GM18508 (cell line): Measurements from ENCODE around the gene PLCG1.

Experiments used
- ATAC-seq: cut with Tn5 transposase; IDR thresholded peaks from one replicate; pipeline ENCODE4 v1.9.1; 2021; ENCODE audit warnings: moderate number of reproducible peaks; ENCODE audit not compliant: insufficient read depth, unreplicated experiment

The PLCG1 gene

DNA sequence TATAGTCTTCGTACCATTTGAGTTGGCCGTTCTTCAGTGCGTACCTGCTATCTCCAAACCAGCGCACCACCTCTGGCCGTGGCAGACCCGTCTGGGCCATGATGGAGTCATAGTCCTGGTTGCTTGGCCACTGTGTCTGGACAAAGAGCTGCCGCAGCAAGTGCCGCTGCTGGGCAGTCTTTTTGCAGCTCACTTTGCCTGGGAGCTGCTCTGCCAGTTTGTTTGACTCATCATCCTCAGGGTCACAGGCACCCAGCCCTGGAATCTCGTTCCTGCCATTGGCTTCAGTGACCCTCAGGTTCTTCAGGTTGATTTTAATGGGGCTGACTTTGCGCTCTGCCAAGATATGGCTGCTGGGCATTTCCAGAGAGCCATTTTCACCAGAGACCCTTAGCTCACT, 65.1 kb downstream of the PLCG1 start:
- ATAC-seq, result no peak

DNA sequence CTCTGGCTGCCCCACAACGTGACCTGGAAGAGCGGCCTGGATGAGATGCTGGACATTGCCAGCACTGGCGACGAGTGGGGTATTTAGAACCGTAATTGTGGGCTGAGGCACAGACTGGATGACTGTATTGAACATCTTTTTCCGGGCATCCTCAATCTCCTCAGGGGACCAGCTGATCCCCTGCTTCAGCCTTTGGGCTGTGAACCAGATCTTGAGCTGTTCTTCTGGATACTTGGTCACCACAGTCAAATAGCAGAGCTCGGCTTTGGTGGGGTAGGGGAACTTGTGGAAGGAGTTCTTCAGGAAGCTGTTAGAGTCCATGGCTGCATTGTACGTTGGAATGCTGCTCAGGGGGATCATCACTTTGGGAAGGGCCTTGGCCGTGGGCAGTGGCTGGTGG, 66.3 kb downstream of the PLCG1 start:
- no peak for ATAC-seq

DNA sequence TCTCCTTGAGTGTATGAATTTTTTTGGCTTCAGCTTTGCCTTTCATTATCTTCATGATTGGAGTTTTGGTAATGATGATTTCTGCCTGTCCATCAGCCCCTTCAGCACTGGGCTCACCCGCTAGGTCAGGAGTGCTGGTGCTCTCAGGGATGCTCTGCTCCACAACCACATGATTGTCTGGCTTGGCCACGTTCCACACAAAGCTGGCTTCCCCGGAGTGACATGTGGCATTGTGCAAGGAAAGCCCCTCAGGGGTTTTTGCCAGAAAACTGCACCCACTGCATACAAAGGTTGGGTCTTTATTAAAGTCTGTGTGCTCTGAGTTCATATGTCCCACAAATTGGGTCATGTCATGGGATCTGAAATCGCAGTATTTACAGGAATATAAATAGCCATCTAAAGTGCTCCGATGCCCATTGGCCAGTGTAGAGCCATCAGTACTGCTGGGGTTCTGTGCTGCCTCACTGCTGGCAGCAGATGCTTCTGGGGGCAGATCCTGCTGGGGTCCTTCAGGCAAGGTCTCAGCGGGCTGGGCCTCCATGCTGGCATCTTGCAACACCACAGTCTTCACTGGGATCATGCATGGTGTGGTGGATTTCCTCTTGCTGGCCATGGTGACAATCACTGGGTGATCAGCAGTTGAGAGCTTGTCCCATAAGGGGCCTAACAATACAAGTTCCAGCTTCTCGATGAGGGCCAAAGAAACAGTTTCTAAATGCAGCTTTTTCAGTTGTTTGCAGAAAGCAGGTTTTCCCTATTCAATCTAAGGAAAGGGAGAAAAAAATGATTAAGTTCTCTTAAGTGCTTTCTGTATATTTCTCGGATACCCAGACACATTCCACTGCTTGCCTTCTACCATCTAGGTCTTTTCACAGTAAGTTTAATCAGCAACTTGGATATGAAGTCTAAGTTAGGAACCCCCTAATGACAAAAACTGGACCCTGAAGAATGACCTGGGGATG, 67.2 kb downstream of the PLCG1 start:
- no peak for ATAC-seq

DNA sequence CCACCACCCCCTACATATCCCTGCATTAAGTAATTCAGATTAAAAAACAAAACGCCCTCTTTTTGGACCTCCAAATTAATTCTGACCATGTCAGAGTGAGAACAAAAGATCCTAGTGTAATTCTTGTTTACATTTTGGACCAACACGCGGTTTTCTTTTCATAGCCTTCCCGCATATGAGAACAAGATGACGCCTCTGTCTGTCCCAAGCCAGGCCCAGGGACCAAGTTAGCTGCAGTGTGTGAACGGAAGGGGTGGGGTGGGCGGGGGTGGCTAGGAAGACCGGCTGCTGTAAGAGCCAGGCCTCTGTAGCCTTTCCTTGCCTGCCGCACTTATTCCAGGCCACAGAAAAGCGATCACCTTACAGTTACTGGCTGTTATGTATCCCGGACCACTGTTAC, 68.0 kb downstream of the PLCG1 start:
- ATAC-seq, result no peak

DNA sequence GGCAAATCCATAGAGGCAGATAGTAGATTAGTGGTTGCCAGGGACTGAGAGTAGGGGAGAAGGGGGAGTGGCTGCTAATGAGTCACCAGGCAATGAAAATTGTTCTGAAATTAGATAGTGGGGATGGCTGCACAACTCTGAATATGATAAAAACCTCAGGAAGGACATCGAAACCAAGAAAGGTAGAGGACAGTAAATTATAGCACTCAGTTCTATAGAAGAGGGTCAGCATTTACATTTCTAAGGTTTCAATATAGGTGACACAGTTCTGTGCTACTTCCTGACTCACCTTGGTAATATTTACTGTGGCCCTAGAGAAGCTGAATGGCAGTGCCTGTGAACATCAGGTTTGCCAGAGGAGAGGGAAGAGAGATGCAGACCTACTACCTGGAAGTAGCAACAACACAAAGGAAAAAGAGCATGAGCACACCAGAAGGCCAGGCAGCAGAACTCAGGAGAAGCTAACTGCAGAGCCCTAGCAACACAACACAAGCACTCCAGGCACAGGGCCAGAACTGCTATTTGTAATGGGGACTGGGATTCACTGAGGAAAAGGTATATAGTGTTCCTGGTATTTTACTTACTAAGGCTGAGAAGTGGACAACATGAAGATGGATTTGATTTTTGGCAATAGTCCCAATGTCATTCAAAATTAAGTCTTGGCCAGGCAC, 75.9 kb downstream of the PLCG1 start:
- no peak for ATAC-seq

DNA sequence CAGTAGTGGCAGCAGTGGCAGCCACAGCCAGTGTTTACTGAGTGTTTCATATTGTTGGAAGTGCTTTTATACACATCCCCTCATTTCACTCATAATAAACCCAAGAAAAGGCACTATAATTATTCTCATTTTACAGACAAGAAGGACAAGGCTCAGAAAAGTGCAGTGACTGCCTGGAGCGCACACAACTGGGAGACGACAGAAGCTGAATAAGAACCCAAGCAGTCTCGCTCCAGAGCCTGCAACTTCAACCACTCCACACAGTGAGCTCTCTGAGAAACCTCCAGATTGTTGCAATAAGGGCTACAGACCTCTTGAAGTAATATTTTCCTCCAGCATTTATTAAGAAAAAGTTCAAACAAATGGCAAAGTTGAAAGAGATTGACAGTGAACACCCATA, 76.9 kb downstream of the PLCG1 start:
- no peak for ATAC-seq

DNA sequence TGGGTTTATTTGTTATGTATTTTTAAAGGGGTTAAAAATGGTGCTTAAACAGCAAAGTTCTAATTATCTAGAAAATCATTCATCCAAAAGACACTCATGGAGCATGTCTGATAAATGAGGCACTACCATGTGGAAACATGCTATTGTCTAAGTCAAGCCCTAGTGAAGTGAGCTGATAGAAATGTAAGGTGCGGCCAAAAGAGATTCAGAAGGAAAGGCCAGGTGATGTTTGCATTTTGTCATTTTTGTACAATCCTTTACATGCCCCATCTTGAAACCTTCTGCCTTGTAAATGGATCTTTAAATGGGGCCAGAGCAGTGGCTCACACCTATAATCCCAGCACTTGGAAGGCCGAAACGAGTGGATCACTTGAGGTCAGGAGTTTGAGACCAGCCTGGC, 77.3 kb downstream of the PLCG1 start:
- ATAC-seq, result no peak

DNA sequence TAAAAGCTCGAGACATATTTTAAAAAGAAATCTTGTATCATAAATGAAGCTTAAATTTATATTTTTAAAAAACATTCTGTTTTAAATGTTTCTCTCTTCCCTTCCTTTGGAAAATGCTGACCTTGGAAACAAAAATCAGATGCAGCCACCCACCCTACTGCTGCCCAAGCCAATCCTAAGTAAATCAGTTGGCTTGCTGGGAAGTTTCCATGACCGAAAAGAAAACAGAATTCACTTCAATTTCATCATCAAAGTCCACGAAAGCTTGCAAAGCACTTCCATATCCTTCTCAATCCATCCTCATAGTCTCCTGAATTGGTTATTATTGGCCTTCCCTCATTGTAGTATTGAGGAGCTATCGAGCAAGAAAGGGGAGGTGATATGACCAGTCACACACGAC, 80.1 kb downstream of the PLCG1 start:
- ATAC-seq, result no peak

DNA sequence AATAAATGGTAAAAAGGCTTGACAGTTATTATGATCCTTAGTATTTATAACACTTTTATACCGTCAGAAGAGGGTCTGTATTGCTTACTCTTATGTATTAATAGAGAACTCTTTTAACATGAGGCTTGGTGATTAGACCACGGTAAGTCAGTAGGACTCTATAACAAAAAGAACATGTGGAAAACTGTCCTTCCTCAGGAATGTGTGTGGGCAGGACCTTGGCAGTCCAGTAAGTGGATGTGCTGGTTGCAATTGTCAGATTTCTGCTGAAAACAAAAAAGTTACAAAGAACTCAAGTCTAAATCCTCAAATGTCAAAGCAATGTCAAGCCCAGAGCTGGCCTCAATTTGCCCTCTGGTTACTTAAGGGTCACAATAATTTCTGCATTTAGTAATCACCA, 81.1 kb downstream of the PLCG1 start:
- no peak for ATAC-seq

DNA sequence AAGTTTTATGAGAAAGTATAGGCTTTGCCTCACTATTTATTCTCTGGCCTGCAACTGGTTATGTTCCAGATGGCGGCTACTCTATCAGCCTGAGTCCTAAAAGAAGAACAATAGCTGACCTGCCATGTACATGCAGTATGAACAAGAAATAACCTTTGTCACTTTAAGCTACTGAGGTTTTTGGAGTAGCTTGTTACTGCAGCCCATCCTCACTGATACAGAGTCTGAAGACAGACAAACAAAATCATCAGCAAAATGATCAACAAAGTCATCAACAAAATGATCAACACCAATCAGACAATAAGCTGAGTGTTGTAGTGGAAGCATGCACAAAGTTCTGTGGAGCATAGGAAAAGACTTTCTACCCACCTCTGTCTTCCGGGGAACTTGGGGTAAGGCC, 82.5 kb downstream of the PLCG1 start:
- no peak for ATAC-seq

DNA sequence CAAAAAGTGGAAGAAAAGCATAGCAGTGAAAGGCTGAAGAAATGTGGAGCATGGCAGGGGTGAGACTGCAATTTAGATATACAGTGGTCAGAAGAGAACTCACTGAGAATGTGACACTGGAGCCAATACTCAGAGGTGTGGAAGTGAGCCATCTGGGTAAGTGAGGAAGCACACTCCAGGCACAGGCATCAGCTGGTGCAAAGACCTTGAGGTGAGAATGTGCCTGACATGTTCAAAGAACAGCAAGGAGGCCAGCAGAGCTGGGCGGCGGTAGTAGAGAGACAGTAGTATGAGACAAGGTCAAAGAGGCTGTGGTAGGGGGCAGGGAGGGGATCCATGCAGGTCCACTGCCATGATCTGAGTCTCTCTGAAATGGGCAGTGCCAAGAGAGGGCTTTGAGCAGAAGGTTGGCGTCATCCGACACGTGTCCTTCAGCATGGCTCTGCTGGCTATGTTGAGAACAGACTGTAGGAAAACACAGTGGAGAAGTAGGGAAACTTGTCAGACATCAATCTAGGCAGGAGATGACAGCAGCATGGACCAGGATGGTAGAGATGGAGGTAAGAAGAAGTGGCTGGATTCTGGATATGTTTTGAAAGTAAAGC, 84.4 kb downstream of the PLCG1 start:
- ATAC-seq, result no peak

DNA sequence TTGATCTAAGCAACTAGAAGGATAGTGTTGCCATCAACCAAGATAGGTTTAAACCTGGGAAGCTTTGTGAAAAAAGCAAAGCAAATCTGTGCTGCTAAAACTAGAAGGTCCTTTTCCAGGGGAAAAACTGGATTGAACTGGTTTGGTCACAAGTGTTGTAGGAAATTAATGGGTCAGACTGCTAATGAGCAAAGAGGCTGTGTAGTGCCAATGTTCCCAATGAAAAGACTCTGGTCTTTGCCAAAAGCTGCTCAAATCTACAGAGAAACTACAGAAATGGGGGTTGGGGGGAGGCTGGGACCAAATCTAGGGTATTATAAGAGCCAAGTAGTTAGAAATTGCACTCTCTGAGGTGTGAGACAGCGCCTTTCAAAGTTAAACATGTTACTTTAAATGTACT, 85.0 kb downstream of the PLCG1 start:
- ATAC-seq, result no peak

DNA sequence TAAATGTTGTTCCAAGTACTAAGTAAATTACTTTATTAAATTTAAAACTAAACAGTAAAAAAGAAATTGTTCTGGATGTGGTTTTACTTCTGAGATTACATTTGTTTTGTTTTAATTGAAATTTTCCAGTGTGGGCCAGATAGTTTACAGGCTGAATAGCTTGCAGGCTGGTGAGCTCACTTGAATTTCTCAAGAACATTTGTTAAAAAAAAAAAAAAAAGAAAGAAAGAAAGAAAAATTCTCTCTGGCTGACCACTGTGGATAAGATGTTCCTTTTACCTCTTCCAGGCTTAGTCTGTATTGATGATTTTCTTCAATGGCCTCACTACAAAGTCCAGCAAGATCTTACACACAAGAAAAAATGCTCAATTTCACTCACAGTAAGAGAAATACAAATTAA, 85.4 kb downstream of the PLCG1 start:
- no peak for ATAC-seq

DNA sequence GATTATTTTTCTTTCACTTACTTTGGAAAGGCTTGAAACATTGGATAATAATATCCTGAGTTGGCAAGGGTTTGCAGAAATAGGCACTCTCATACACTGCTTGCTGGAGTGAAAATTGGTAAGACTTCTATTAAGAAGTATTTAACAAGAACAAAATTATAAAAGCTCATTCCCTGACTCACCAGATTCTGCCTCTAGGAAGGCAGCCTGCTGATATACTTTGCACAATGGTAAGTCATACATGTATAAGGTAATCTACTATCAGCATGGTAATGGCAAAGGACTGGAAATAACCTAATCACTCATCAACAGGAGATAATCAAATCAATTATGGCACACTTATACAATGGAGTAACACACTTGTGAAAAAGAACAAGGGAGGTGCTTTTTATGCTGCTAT, 85.8 kb downstream of the PLCG1 start:
- ATAC-seq, result no peak

DNA sequence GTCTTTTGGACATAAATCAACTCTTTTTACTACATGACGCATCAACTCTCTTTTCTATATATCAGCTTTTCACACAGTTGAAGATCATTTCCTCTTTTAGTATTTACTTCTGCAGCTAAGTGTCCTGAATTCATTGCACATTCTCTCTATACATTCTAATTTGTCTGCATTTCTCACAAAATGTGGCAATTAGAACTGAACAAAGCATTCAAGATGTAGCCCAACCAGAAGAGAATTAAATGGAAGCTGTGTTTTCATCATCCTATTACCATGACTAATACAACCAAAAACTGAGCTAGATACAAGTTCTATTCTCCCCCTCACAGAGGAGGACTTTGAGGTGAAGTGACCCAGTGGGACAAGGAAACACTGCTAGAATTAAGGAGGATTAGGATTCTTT, 86.9 kb downstream of the PLCG1 start:
- no peak for ATAC-seq

DNA sequence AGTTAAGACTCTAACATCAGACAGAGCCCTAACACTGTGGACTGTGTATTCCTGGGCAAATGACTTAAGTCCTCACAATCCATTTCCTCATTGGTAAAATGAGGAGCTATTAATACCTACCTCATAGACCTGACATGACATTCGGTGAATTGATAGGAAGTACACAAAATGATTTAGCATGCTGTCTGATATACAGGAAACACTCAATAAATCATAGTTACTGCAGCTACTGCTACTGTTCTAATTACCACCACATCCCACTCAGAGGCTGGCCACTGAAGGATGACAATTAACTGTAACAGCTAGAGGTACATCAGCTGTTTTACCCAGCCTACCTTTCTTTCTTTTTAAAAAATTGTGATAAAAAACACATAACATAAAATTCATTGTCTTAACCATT, 87.7 kb downstream of the PLCG1 start:
- ATAC-seq, result no peak

DNA sequence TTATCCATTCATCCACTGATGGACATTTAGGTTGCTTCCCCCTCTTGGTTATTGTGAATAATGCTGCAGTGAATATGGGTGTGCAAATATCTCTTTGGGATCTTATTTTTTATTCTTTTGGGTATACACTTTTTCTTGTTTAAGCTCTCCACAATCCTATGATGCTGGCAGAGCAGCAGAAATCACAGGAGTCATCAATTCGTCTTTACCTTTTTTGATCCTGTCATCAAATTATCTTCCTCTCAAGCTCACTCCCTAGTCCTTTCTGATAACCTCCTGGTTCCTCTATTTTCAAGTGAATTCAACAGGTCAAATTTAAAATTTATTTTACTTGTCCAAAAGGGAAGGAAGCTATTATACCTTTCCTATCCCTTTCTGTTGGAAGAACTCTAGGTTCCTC, 89.1 kb downstream of the PLCG1 start:
- ATAC-seq, result no peak
